GM12891 (cell line): ENCODE measurements around the gene KCP.

Experiments
- POLR2A ChIP-seq: IDR thresholded peaks from 2 replicates; pipeline ENCODE4 v1.6.1; 2011; ENCODE audit warnings: low read depth, low read length, control low read depth
- TAF1 ChIP-seq: IDR thresholded peaks from 2 replicates; pipeline ENCODE4 v1.6.1; 2011; ENCODE audit warnings: low read depth, low read length, control low read depth

GRCh38 chr7:128921866-128922440, 11.4 kb upstream of the KCP start:
- TF ChIP-seq TAF1 (no peak), POLR2A (no peak)
